ENCODE results near the gene PPP5C. TPM values are rescaled to one million over a fixed set of nuclear protein-coding genes. Genes with fewer than 3 reads are reported as not detected.
"Not testable (repeated sequence)": the region's sequence is repeated elsewhere in the genome, so short reads cannot be mapped to it uniquely, and the experiment has no call there.

The PPP5C gene
- total RNA-seq, 1 donor = 11.6 TPM

DNA sequence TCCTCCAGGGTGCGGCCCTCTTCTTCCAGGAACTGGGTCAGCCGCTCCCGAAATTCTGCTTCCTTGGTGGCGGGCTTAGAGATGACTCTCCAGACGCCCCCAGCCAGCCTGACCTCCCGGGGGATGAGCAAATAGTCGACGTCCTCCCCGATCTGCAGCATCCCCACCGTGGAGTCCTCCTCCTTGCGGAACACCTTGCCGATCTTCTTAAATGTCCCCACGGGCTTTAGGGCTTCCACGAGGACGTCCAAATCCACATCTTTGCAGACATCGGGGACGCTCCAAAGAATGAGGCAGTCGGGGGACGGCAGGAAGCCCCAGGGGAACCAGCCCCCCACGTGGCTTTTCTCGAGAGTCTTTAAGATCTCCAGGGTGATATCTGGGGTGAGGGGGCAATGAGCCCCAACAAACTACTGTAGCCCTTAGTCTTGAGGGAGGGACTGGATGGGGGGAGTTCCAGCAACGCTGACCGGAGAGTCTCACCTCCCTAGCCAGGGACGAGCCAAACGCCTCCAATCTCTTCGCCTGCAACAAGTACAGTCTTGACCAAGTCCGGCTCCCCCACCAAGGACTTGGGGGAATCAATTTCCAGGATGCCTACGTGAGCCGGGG lies 65.9 kb downstream of the PPP5C start:
- Histone ChIP-seq H3K4me3 (ENCODE audit: low read length) (no peak overlapping the region), H3K9me3 (ENCODE audit: low read depth, low read length) (no peaks in the 10 kb centered on the region), H3K27me3 (ENCODE audit: insufficient read depth, low read length) (peaks cover 65% of the 10 kb centered on the region), H3K4me1 (ENCODE audit: insufficient read depth, low read length) (no peaks in the 10 kb centered on the region)

DNA sequence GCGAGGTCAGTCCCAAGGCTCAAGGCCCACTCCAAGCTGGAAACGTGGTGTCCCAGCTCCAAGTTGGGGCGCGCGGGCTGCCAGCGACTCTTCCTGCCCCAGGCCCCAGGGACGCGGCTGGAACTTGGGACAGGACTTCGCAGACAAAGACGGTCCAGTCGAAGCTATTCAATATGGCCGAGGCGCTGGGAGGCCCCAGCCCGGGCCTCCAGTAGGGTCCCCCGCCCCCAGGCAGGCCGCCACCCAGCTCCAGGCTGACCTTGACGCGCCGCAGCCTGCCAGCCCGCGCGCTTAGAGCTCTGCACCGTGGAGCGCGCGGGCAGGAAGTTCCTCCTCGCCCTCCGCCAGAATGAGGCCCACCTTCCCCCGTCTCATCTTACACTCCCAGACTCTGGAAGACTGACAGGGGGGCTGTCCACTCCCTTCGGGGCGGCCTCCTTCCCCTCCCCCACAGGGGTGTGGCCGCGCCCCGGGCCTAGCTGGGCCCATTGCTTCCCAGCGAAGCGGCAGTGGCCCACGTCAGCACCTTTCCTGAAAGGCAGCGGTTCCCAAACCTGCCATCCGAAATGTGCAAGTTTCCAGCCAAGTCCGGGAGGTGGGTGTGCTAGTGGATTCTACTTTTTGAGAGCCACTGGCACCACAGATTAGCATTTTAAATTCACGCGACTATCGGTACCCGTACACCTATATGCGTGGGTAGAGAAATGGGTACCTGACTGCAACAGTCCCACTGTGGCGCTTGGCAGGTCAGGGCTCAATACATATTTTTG lies 66.6 kb downstream of the PPP5C start, which contains the start of gene CCDC8:
TSS of gene CCDC8 (minus strand) at position 303 of the 770 bp plus-strand sequence. CDS start 754 bp downstream, outside the sequence.
- peaks cover 61% of the 10 kb centered on the region for H3K27me3 ChIP-seq (ENCODE audit: insufficient read depth, low read length)
- no peaks in the 10 kb centered on the region for H3K9me3 ChIP-seq (ENCODE audit: low read depth, low read length)
- no peak within 1 kb of the TSS for H3K4me3 ChIP-seq (ENCODE audit: low read length)
- H3K4me1 ChIP-seq (ENCODE audit: insufficient read depth, low read length) = no peaks in the 10 kb centered on the region

- peaks cover 54% of the 10 kb centered on the region for H3K27me3 ChIP-seq (ENCODE audit: insufficient read depth, low read length)
- H3K4me1 ChIP-seq (ENCODE audit: insufficient read depth, low read length); H3K4me3 ChIP-seq (ENCODE audit: low read length); H3K9me3 ChIP-seq (ENCODE audit: low read depth, low read length): not testable (repeated sequence)
Observed at GRCh38 chr19:46414899-46415298, 68.0 kb downstream of the PPP5C start.

DNA sequence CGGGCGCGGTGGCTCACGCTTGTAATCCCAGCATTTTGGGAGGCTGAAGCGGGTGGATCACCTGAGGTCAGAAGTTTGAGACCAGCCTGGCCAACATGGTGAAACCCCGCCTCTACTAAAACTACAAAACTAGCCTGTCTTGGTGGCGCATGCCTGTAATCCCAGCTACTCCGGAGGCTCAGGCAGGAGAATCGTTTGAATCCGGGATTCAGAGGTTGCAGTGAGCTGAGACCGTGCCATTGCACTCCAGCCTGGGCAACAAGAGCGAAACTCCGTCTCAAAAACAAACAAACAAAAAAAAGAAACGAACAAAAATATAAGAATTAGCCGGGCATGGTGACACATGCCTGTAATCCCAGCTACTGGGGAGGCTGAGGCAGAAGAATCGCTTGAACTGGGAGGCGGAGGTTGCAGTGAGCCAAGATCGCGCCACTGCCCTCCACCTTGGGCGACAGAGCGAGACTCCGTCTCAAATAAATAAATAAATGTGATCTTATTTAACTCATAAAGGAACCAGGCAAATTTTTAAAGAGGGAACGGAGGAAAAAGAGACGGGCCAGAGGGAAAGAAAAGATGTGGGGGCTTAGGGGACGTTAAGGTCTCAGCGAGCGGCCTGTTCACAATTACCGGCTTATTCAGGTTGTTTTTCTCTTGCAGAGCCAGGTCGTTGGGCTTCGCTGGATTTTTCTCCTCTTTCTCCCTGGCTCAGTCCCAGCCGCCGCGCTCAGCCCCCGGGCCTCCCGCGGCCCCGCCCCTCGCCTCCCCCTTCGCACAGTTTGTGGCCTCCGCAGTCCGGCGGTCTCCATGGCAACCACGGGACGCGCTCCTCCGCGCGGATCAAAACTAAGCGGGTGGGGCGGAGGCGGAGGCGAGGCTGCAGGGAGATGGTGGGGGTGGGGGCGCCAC lies 69.2 kb downstream of the PPP5C start:
- peaks cover 53% of the 10 kb centered on the region for H3K27me3 ChIP-seq (ENCODE audit: insufficient read depth, low read length)
- not testable (repeated sequence) for H3K9me3 ChIP-seq (ENCODE audit: low read depth, low read length); H3K4me3 ChIP-seq (ENCODE audit: low read length); H3K4me1 ChIP-seq (ENCODE audit: insufficient read depth, low read length)

- no peaks in the 10 kb centered on the region for H3K4me1 ChIP-seq (ENCODE audit: insufficient read depth, low read length)
- no peak overlapping the region for H3K4me3 ChIP-seq (ENCODE audit: low read length)
- peaks cover 28% of the 10 kb centered on the region for H3K27me3 ChIP-seq (ENCODE audit: insufficient read depth, low read length)
- H3K9me3 ChIP-seq (ENCODE audit: low read depth, low read length) = no peaks in the 10 kb centered on the region
Observed at GRCh38 chr19:46420056-46420455, 73.2 kb downstream of the PPP5C start.

DNA sequence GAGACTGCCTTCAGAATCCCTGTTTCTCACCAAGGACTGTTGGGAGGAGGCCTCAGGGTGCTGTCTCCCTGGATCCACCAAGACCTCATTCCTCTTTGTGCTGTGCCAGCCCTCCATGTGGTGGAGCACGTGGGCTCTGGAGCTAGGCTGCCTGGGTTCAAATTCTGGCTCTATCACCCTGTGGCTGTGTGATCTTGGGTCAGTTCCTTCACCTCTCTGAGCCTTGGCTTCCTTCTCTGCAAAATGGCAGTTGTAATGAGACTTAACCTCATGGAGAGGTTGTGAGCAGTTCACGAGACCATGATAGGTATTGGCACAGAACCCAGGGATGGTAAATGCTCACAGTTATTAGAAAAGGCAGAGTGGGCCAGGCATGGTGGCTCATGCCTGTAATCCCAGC lies 75.5 kb downstream of the PPP5C start:
- Histone ChIP-seq H3K4me1 (ENCODE audit: insufficient read depth, low read length) (peaks cover 5% of the 10 kb centered on the region), H3K4me3 (ENCODE audit: low read length) (no peak overlapping the region)

GRCh38 chr19:46423188-46423587 lies 76.3 kb downstream of the PPP5C start:
- no peaks in the 10 kb centered on the region for H3K9me3 ChIP-seq (ENCODE audit: low read depth, low read length)
- H3K4me1 ChIP-seq (ENCODE audit: insufficient read depth, low read length) = peaks cover 6% of the 10 kb centered on the region
- peaks cover 36% of the 10 kb centered on the region for H3K27me3 ChIP-seq (ENCODE audit: insufficient read depth, low read length)
- H3K4me3 ChIP-seq (ENCODE audit: low read length) = no peak overlapping the region

More for the DNA sequence above, 75.5 kb downstream of the PPP5C start:
- Histone ChIP-seq H3K27me3 (ENCODE audit: insufficient read depth, low read length) (peaks cover 31% of the 10 kb centered on the region), H3K9me3 (ENCODE audit: low read depth, low read length) (no peaks in the 10 kb centered on the region)

- no peaks in the 10 kb centered on the region for H3K9me3 ChIP-seq (ENCODE audit: low read depth, low read length)
- no peak overlapping the region for H3K4me3 ChIP-seq (ENCODE audit: low read length)
- H3K4me1 ChIP-seq (ENCODE audit: insufficient read depth, low read length) = peaks cover 16% of the 10 kb centered on the region
- peaks cover 45% of the 10 kb centered on the region for H3K27me3 ChIP-seq (ENCODE audit: insufficient read depth, low read length)
Observed at GRCh38 chr19:46426035-46426505, 79.2 kb downstream of the PPP5C start.

DNA sequence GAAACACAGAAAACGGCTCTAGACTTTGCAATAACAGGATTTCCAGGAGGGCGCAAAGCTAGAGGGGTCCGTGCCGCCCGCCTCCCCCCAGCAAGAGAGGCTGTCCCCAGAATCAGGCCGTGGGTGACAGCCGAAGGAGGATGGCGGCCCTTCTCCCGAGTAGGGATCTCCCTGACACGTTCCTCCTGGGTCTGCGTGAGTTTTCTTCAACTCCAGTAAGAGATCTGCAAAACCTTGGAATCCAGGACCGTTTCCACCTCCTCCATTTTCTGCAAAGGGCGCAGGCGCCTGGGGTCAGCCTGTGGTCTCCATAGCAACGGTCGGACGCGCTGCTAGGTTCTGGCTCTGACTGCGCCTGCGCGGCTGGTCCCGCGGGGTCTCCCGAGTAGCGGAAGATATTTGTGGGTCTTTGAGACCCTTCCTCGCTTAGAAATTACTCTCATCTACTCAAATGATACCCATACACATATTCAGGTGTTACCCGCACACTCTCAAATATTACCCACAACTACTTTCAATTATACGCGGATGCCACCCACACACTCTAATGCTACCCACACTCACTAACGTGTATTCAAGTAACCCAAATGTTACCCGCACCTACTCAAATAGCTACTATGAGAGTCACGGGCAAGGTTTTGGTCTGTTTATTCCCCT lies 79.7 kb downstream of the PPP5C start:
- H3K27me3 ChIP-seq (ENCODE audit: insufficient read depth, low read length) = peaks cover 45% of the 10 kb centered on the region
- H3K9me3 ChIP-seq (ENCODE audit: low read depth, low read length) = no peaks in the 10 kb centered on the region
- no peak overlapping the region for H3K4me3 ChIP-seq (ENCODE audit: low read length)
- H3K4me1 ChIP-seq (ENCODE audit: insufficient read depth, low read length) = peaks cover 16% of the 10 kb centered on the region

DNA sequence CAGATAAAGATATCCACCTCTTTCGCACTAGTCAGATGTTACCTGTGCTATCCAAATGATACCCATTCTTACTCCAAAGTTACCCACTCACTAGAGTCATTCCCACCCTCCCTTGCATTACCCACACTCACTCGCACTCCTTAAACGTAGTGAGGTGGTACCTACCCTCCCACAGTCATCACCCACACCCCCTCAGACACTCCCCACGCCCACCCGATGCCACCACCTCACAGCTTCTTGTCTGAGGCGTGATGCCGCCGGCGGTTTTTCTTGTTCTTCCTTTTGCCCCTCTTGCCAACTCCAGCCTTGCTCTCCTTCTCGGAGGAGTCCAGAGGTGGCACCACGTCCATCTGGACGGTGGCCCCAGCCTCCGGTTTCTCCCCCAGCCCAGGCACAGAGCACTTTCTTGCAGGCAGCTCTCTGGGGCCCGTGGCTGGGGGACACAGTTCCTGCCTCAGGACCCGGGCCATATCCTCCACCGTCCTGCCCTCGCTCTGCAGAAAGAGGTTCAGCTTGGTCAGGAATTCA lies 80.7 kb downstream of the PPP5C start:
- peaks cover 16% of the 10 kb centered on the region for H3K4me1 ChIP-seq (ENCODE audit: insufficient read depth, low read length)
- no peak overlapping the region for H3K4me3 ChIP-seq (ENCODE audit: low read length)
- peaks cover 45% of the 10 kb centered on the region for H3K27me3 ChIP-seq (ENCODE audit: insufficient read depth, low read length)

DNA sequence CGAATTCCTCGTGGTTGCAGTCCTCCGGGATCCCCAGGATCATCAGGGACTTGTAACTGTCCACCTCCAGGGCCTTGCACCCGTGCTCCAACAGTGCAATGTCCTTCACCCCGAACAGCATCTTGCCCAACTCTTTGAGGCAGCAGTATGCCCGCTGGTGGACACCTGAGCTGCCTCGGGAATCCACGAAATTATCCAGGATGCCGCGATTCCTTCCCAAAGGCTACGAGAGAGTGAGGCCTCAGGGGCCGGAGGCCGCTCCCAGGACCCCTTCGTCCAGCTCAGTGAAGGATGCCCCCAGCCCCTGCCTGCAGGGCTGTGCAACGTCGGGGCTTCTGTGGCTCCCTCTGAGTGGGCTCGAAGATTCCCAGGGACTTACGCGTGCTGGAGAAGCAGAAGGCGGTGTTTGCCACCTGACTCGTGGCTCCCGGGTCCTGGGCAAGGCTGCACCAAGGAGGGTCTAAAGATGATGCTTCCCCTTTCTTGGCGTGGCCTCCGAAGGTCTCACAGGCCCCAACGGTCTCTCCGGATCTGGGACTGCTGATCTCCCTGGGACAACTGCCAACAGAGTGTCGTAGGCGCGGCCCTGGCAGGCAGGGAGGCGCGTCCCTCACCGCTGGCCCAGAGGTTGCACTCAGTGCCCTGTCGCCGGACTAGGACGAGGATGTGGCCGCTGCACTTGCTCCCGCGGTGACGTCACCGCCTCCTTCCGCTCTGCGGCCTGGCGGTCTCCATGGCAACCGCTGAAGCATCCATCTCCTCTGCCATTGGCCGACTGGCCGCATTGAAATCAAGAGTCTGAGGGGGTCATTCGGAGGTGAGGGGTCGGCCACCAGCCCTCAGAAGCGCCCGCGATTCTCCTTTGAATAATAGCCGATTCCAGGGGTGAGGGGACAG lies 81.6 kb downstream of the PPP5C start, which contains the start of gene PNMA8C:
TSS of gene PNMA8C (minus strand) at position 698 of the 897 bp plus-strand sequence. CDS start at position 121, 577 bp downstream.
- Histone ChIP-seq H3K4me1 (ENCODE audit: insufficient read depth, low read length) (peaks cover 16% of the 10 kb centered on the region), H3K27me3 (ENCODE audit: insufficient read depth, low read length) (peaks cover 45% of the 10 kb centered on the region), H3K4me3 (ENCODE audit: low read length) (no peak within 1 kb of the TSS)

More for the DNA sequence above, 80.7 kb downstream of the PPP5C start:
- H3K9me3 ChIP-seq (ENCODE audit: low read depth, low read length) = no peaks in the 10 kb centered on the region

GRCh38 chr19:46429999-46430398 lies 83.1 kb downstream of the PPP5C start:
- Histone ChIP-seq H3K9me3 (ENCODE audit: low read depth, low read length) (no peaks in the 10 kb centered on the region), H3K27me3 (ENCODE audit: insufficient read depth, low read length) (peaks cover 37% of the 10 kb centered on the region), H3K4me3 (ENCODE audit: low read length) (no peak overlapping the region), H3K4me1 (ENCODE audit: insufficient read depth, low read length) (peaks cover 16% of the 10 kb centered on the region)

More for the DNA sequence above, 81.6 kb downstream of the PPP5C start, which contains the start of gene PNMA8C:
- no peaks in the 10 kb centered on the region for H3K9me3 ChIP-seq (ENCODE audit: low read depth, low read length)

GRCh38 chr19:46431824-46432223 lies 84.9 kb downstream of the PPP5C start:
- Histone ChIP-seq H3K9me3 (ENCODE audit: low read depth, low read length) (no peaks in the 10 kb centered on the region), H3K4me3 (ENCODE audit: low read length) (no peak overlapping the region), H3K4me1 (ENCODE audit: insufficient read depth, low read length) (peaks cover 12% of the 10 kb centered on the region), H3K27me3 (ENCODE audit: insufficient read depth, low read length) (peaks cover 23% of the 10 kb centered on the region)

All from mononuclear cell (primary cell).